ENCODE data around the gene MFSD6. TPM values are rescaled to one million over a fixed set of nuclear protein-coding genes. Genes with fewer than 3 reads are reported as not detected.

Gene MFSD6
- total RNA-seq, 2 donors from 2014 or later, result 1.2 to 3.2 TPM

DNA sequence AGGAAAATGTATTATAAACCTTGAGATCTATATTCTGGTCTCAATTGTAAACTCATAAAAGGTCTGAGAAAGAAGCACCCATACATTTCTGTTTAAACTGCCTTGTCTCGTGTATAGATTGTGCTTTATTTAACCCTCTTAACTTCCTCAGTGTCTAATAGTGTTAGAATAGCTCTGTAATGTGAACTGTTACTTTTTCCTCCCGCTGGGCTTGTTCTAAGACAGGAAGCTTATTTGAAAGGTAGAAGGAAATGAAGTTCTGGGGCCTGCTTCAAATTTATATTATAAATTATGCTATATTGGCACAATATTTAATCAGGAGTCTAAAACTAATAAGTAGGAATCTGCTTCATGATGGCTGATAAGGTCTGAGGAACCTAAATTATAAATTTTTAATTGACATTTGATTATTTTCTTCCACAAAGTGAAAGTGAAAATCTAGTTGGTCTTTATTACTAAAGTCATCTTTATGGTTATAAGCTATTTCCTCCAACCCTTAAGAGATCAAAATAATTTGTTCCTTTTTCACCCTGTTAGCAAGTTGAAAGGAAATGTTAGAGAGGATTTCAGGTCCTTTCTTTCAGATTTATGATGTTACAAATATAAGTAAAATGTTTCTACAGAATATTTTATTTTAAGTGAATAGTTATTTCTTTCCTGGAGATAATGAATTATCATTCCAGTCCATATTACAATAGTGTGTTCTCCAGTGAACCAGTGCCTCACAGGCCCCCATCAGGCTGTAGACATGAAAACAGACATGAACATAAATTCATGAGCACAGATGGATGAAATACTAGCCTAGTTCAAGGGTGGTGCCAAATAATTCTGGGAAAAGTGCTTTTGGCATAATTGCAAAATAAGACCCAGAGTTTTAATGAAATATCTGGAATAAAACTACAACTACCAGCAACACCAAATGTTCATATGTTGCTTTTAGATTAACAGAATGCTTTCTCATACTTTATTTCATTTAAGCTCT is 7.9 kb downstream of the MFSD6 start:
- Mint-ChIP-seq H3K27ac (no peak overlapping the region), H3K36me3 (ENCODE audit: low read depth) (no peaks in the 10 kb centered on the region), H3K9me3 (no peaks in the 10 kb centered on the region), H3K4me1 (peaks cover 2% of the 10 kb centered on the region), H3K4me3 (no peak overlapping the region), H3K27me3 (ENCODE audit: insufficient read depth) (peaks cover 2% of the 10 kb centered on the region)
- TF ChIP-seq, protein P1, sequence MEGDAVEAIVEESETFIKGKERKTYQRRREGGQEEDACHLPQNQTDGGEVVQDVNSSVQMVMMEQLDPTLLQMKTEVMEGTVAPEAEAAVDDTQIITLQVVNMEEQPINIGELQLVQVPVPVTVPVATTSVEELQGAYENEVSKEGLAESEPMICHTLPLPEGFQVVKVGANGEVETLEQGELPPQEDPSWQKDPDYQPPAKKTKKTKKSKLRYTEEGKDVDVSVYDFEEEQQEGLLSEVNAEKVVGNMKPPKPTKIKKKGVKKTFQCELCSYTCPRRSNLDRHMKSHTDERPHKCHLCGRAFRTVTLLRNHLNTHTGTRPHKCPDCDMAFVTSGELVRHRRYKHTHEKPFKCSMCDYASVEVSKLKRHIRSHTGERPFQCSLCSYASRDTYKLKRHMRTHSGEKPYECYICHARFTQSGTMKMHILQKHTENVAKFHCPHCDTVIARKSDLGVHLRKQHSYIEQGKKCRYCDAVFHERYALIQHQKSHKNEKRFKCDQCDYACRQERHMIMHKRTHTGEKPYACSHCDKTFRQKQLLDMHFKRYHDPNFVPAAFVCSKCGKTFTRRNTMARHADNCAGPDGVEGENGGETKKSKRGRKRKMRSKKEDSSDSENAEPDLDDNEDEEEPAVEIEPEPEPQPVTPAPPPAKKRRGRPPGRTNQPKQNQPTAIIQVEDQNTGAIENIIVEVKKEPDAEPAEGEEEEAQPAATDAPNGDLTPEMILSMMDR (conservative IDR thresholded peaks at IDR 0.05), result no peak
- H3K9me3 ChIP-seq (ENCODE audit: control insufficient read depth, low read length), result no peaks in the 10 kb centered on the region
- WGBS, 2 experiments (ENCODE audit: insufficient coverage in 1 of 2, insufficient read length in 1 of 2), result 96% methylated on average over 2 of the region's 2 CpGs; no CpG with 5 or more reads in 1 of the 2 experiments
- H3K9ac ChIP-seq (ENCODE audit: extremely low read depth, low read length, poor library complexity, severe bottlenecking), result no peak overlapping the region
- H3K4me3 ChIP-seq (ENCODE audit: low read length), result no peak overlapping the region
- no peaks in the 10 kb centered on the region for H3K4me1 ChIP-seq (ENCODE audit: control insufficient read depth, insufficient read depth, low read length)
- no peak for DNase-seq
- no peaks in the 10 kb centered on the region for H3K27me3 ChIP-seq (ENCODE audit: control insufficient read depth, insufficient read depth, low read length, poor library complexity, severe bottlenecking)
- H3K36me3 ChIP-seq (ENCODE audit: control insufficient read depth, insufficient read depth, low read length), result no peaks in the 10 kb centered on the region
- no peak overlapping the region for H3K27ac ChIP-seq (ENCODE audit: low read depth, low read length)

DNA sequence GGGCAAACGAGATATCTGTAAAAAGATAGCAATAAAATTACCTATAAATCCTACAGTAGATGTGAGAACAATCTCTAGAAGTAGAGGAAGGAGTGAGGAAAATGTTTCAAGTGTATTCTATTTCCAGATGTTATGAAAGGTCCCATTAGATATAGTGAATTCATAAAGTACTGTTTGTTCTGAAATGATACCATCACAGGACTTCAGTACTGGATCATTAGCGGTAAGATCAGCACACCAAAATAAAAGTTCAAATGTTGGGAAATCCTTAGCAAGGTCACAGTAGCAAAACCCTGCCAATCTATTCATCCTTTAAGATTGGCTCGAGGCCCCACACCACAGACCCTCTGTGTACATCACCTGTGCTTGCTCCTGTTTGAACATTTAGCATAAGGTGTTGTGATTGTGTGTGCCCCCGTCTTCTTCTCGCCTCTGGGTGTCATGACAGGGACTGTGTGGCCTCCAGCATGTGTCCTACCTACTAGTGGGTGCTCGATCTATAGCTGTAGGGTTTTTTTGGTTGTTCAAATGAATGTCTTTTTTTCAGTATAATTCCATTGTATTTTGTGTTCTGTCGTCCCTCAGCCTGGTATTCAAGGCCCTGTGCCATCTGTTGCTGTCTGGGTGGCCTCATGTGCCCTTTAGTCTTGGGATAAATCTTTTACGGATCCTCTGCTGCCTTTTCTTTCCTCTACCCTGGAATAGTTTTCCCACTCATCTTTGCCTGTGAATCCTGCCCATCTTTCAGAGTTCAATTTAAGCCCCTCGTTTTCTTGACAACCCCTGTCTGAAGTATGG is 9.1 kb downstream of the MFSD6 start:
- Histone ChIP-seq H3K9me3 (ENCODE audit: control insufficient read depth, low read length) (no peaks in the 10 kb centered on the region), H3K4me3 (ENCODE audit: low read length) (no peak overlapping the region), H3K27me3 (ENCODE audit: control insufficient read depth, insufficient read depth, low read length, poor library complexity, severe bottlenecking) (no peaks in the 10 kb centered on the region), H3K9ac (ENCODE audit: extremely low read depth, low read length, poor library complexity, severe bottlenecking) (no peak overlapping the region), H3K36me3 (ENCODE audit: control insufficient read depth, insufficient read depth, low read length) (no peaks in the 10 kb centered on the region), H3K27ac (ENCODE audit: low read depth, low read length) (no peak overlapping the region), H3K4me1 (ENCODE audit: control insufficient read depth, insufficient read depth, low read length) (no peaks in the 10 kb centered on the region)
- H3K4me3 Mint-ChIP-seq, result no peak overlapping the region
- peaks cover 2% of the 10 kb centered on the region for H3K4me1 Mint-ChIP-seq
- H3K36me3 Mint-ChIP-seq (ENCODE audit: low read depth), result no peaks in the 10 kb centered on the region
- TF ChIP-seq, protein P1 (conservative IDR thresholded peaks at IDR 0.05), result no peak
- H3K27ac Mint-ChIP-seq, result no peak overlapping the region
- no peak for DNase-seq
- no peaks in the 10 kb centered on the region for H3K9me3 Mint-ChIP-seq
- no peaks in the 10 kb centered on the region for H3K27me3 Mint-ChIP-seq (ENCODE audit: insufficient read depth)
- 91 to 94% methylated on average over 5 to 8 of the region's 9 CpGs for WGBS, 2 experiments (ENCODE audit: insufficient coverage in 1 of 2, insufficient read length in 1 of 2)

DNA sequence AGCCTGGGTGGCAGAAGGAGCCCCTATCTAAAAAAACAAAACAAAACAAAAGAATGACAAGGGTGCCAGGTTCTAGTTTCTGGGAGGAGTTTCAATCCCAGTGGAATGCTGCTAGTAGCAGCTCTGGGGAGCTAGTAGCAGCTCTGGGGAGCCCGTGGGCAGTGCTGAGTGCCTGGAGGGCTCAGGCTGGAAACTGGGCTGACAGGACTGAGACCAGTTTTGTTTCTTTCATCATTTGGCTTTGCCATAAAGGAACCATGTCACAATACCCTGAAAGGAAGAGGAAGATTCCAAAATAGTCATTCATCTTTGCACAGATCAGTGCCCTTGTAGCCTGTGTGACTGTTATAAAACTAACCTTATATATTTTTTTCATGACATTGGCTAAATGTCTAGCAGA is 10.6 kb downstream of the MFSD6 start:
- H3K27me3 ChIP-seq (ENCODE audit: control insufficient read depth, insufficient read depth, low read length, poor library complexity, severe bottlenecking), result no peaks in the 10 kb centered on the region
- TF ChIP-seq, protein P1 (conservative IDR thresholded peaks at IDR 0.05), result no peak
- DNase-seq, result no peak
- Mint-ChIP-seq H3K27me3 (ENCODE audit: insufficient read depth) (no peaks in the 10 kb centered on the region), H3K36me3 (ENCODE audit: low read depth) (no peaks in the 10 kb centered on the region), H3K4me1 (peaks cover under 1% of the 10 kb centered on the region), H3K27ac (no peak overlapping the region), H3K9me3 (no peaks in the 10 kb centered on the region), H3K4me3 (no peak overlapping the region)
- no peaks in the 10 kb centered on the region for H3K4me1 ChIP-seq (ENCODE audit: control insufficient read depth, insufficient read depth, low read length)
- H3K9ac ChIP-seq (ENCODE audit: extremely low read depth, low read length, poor library complexity, severe bottlenecking), result no peak overlapping the region
- WGBS, 2 experiments (ENCODE audit: insufficient coverage in 1 of 2, insufficient read length in 1 of 2), result 86 to 95% methylated on average over 1 of the region's 1 CpG
- H3K9me3 ChIP-seq (ENCODE audit: control insufficient read depth, low read length), result no peaks in the 10 kb centered on the region
- H3K27ac ChIP-seq (ENCODE audit: low read depth, low read length), result no peak overlapping the region
- no peaks in the 10 kb centered on the region for H3K36me3 ChIP-seq (ENCODE audit: control insufficient read depth, insufficient read depth, low read length)
- H3K4me3 ChIP-seq (ENCODE audit: low read length), result no peak overlapping the region
